ENCODE results near the gene FIP1L1.

FIP1L1 gene

GRCh38 chr4:53501561-53501960 lies 124.1 kb downstream of the FIP1L1 start:
- DNase-seq (ENCODE audit: low read depth), result no peak

GRCh38 chr4:53502094-53502493 lies 124.7 kb downstream of the FIP1L1 start:
- DNase-seq (ENCODE audit: low read depth), result no peak

GRCh38 chr4:53505947-53506346 lies 128.5 kb downstream of the FIP1L1 start:
- DNase-seq (ENCODE audit: low read depth), result peak; percentile 34

GRCh38 chr4:53507058-53507457 lies 129.6 kb downstream of the FIP1L1 start:
- DNase-seq (ENCODE audit: low read depth), result no peak

GRCh38 chr4:53507671-53508286 lies 130.3 kb downstream of the FIP1L1 start:
- peak; percentile 69 for DNase-seq (ENCODE audit: low read depth)

GRCh38 chr4:53508446-53508845 lies 131.0 kb downstream of the FIP1L1 start:
- peak; percentile 79 for DNase-seq (ENCODE audit: low read depth)

GRCh38 chr4:53510321-53510720 lies 132.9 kb downstream of the FIP1L1 start:
- no peak for DNase-seq (ENCODE audit: low read depth)

Data from iris pigment epithelial cell (primary cell).